ENCODE measurements around the gene SPRN.

GRCh38 chr10:133422807-133423771 is 1.3 kb downstream of the SPRN start:
- TF ChIP-seq CTCF (IDR thresholded peaks at IDR 0.05) (no peak), KDM1A (IDR thresholded peaks at IDR 0.05; ENCODE audit: low read depth) (no peak)
